ENCODE measurements around the gene GPR89A. TPM values are rescaled to one million over a fixed set of nuclear protein-coding genes. Genes with fewer than 3 reads are reported as not detected.

Gene GPR89A
- total RNA-seq, 1 experiment from 2014 or later: 21.5 TPM

DNA sequence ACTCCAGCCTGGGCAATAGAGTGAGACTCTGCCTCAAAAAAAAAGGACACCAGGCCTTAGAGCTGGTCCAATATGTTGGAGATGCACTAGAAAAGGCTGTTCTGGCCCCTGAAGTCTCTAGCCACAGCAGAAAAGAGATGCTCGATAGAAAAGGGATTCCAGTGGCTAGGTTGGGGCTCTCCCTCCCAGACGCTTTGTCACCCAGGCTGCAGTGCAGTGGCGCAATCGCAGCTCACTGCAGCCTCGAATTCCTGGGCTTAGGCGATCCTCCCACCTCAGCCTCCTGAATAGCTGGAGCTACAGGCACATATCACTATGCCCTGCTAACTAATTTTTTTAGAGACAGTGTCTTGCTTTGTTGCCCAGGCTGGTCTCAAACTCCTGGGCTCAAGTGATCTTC, 81.1 kb downstream of the GPR89A start:
- no peak for ATAC-seq

DNA sequence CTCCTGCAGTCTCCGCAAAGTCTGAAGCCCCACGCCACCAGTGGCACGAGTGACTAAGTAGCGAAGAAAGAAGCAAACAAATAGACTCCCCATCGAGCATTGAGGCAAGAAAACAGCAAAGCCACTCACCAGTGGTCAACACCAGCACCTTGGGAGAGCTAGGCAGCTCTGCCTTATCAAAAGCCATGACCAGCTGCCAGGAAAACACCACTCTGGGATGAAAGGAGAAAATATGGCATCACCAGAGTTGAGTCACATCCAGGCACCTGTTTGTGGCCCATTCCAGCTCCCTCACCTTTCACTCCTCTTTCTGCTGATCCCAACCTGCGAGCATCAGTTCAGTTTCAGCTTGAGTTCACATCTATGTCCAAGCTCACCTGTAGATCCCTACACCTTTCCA, 82.1 kb downstream of the GPR89A start:
- no peak overlapping the region; the same call in 1 of the 2 replicates for H3K27ac ChIP-seq (ENCODE audit: low read length)
- BruUV-seq (replicated peaks): no TSS peak
- DNase-seq (ENCODE audit: low read depth, low spot score): no peak

More for the DNA sequence above, 81.1 kb downstream of the GPR89A start:
- Histone ChIP-seq H3K36me3 (ENCODE audit: control insufficient read depth, insufficient read depth, low read length) (no peaks in the 10 kb centered on the region), H3K27me3 (ENCODE audit: control insufficient read depth, insufficient read depth, low read length) (no peaks in the 10 kb centered on the region), H3K4me3 (ENCODE audit: low read depth in 2 of 2, low read length in 2 of 2) (no peak overlapping the region), H3K4me1 (ENCODE audit: control insufficient read depth, insufficient read depth, low read length) (peaks cover 4% of the 10 kb centered on the region; the same call in 1 of the 2 replicates), H3K27ac (ENCODE audit: low read length) (no peak overlapping the region), H3K9me3 (ENCODE audit: control insufficient read depth, insufficient read depth, low read depth, low read length) (no peaks in the 10 kb centered on the region)
- BruUV-seq (replicated peaks): no TSS peak
- CTCF ChIA-PET: no interaction called here
- in situ Hi-C loops (cut with HindIII; ENCODE audit: low pct_unique_long_range_greater_than_20kb, low sequenced_read_pairs): no loop called here
- no peak for DNase-seq (ENCODE audit: low read depth, low spot score)
- no peak for TF ChIP-seq TCF7L2 (IDR thresholded peaks at IDR 0.05; ENCODE audit: low read depth, low read length)
- TF ChIP-seq SIN3A (IDR thresholded peaks at IDR 0.05; ENCODE audit: borderline replicate concordance, insufficient read depth, low read depth, low read length): no peak
- TF ChIP-seq, protein P1, sequence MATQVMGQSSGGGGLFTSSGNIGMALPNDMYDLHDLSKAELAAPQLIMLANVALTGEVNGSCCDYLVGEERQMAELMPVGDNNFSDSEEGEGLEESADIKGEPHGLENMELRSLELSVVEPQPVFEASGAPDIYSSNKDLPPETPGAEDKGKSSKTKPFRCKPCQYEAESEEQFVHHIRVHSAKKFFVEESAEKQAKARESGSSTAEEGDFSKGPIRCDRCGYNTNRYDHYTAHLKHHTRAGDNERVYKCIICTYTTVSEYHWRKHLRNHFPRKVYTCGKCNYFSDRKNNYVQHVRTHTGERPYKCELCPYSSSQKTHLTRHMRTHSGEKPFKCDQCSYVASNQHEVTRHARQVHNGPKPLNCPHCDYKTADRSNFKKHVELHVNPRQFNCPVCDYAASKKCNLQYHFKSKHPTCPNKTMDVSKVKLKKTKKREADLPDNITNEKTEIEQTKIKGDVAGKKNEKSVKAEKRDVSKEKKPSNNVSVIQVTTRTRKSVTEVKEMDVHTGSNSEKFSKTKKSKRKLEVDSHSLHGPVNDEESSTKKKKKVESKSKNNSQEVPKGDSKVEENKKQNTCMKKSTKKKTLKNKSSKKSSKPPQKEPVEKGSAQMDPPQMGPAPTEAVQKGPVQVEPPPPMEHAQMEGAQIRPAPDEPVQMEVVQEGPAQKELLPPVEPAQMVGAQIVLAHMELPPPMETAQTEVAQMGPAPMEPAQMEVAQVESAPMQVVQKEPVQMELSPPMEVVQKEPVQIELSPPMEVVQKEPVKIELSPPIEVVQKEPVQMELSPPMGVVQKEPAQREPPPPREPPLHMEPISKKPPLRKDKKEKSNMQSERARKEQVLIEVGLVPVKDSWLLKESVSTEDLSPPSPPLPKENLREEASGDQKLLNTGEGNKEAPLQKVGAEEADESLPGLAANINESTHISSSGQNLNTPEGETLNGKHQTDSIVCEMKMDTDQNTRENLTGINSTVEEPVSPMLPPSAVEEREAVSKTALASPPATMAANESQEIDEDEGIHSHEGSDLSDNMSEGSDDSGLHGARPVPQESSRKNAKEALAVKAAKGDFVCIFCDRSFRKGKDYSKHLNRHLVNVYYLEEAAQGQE (IDR thresholded peaks at IDR 0.05; ENCODE audit: insufficient read depth in 1 of 2, low read depth in 2 of 2, low read length in 1 of 2): no peak
- no peak for TF ChIP-seq POLR2AphosphoS5 (IDR thresholded peaks at IDR 0.05; ENCODE audit: low read depth, low read length)
- TF ChIP-seq, protein P2, sequence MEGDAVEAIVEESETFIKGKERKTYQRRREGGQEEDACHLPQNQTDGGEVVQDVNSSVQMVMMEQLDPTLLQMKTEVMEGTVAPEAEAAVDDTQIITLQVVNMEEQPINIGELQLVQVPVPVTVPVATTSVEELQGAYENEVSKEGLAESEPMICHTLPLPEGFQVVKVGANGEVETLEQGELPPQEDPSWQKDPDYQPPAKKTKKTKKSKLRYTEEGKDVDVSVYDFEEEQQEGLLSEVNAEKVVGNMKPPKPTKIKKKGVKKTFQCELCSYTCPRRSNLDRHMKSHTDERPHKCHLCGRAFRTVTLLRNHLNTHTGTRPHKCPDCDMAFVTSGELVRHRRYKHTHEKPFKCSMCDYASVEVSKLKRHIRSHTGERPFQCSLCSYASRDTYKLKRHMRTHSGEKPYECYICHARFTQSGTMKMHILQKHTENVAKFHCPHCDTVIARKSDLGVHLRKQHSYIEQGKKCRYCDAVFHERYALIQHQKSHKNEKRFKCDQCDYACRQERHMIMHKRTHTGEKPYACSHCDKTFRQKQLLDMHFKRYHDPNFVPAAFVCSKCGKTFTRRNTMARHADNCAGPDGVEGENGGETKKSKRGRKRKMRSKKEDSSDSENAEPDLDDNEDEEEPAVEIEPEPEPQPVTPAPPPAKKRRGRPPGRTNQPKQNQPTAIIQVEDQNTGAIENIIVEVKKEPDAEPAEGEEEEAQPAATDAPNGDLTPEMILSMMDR (IDR thresholded peaks at IDR 0.05): no peak
- intact Hi-C loops (cut with micrococcal nuclease; ENCODE audit: unreplicated experiment): no loop called here
- POLR2A ChIA-PET: no interaction called here

More for the DNA sequence above, 82.1 kb downstream of the GPR89A start:
- ATAC-seq: no peak
- TF ChIP-seq SIN3A (IDR thresholded peaks at IDR 0.05; ENCODE audit: borderline replicate concordance, insufficient read depth, low read depth, low read length): no peak
- TF ChIP-seq, protein P2 (IDR thresholded peaks at IDR 0.05): no peak
- TF ChIP-seq, protein P1 (IDR thresholded peaks at IDR 0.05; ENCODE audit: insufficient read depth in 1 of 2, low read depth in 2 of 2, low read length in 1 of 2): no peak
- TF ChIP-seq TCF7L2 (IDR thresholded peaks at IDR 0.05; ENCODE audit: low read depth, low read length): no peak
- TF ChIP-seq POLR2AphosphoS5 (IDR thresholded peaks at IDR 0.05; ENCODE audit: low read depth, low read length): no peak
- H3K4me3 ChIP-seq (ENCODE audit: low read depth in 2 of 2, low read length in 2 of 2): no peak overlapping the region
- ChIA-PET POLR2A (no interaction called here), CTCF (no interaction called here)
- H3K36me3 ChIP-seq (ENCODE audit: control insufficient read depth, insufficient read depth, low read length): no peaks in the 10 kb centered on the region
- in situ Hi-C loops (cut with HindIII; ENCODE audit: low pct_unique_long_range_greater_than_20kb, low sequenced_read_pairs): no loop called here
- H3K4me1 ChIP-seq (ENCODE audit: control insufficient read depth, insufficient read depth, low read length): peaks cover 4% of the 10 kb centered on the region; the same call in 1 of the 2 replicates
- no peaks in the 10 kb centered on the region for H3K27me3 ChIP-seq (ENCODE audit: control insufficient read depth, insufficient read depth, low read length)
- intact Hi-C loops (cut with micrococcal nuclease; ENCODE audit: unreplicated experiment): no loop called here
- no peaks in the 10 kb centered on the region for H3K9me3 ChIP-seq (ENCODE audit: control insufficient read depth, insufficient read depth, low read depth, low read length)
